ENCODE results near the gene TBC1D13.

Gene TBC1D13

GRCh38 chr9:128820665-128821583 lies 33.9 kb downstream of the TBC1D13 start:
- no peak for DNase-seq (ENCODE audit: low read depth)
- TF ChIP-seq CTCF (IDR thresholded peaks at IDR 0.05; ENCODE audit: insufficient read depth, low read depth, low read length, missing control alignments), result no peak
- no peak overlapping the region for H3K4me3 ChIP-seq (ENCODE audit: low read length)

- no peak for TF ChIP-seq CTCF (IDR thresholded peaks at IDR 0.05; ENCODE audit: insufficient read depth, low read depth, low read length, missing control alignments)
- H3K4me3 ChIP-seq (ENCODE audit: low read length), result no peak overlapping the region
- DNase-seq (ENCODE audit: low read depth), result no peak
Observed at GRCh38 chr9:128821584-128822406, 34.7 kb downstream of the TBC1D13 start.

GRCh38 chr9:128822407-128823042 lies 35.5 kb downstream of the TBC1D13 start:
- no peak overlapping the region for H3K4me3 ChIP-seq (ENCODE audit: low read length)
- no peak for DNase-seq (ENCODE audit: low read depth)
- no peak for TF ChIP-seq CTCF (IDR thresholded peaks at IDR 0.05; ENCODE audit: insufficient read depth, low read depth, low read length, missing control alignments)

- no peak overlapping the region for H3K4me3 ChIP-seq (ENCODE audit: low read length)
- no peak for DNase-seq (ENCODE audit: low read depth)
- TF ChIP-seq CTCF (IDR thresholded peaks at IDR 0.05; ENCODE audit: insufficient read depth, low read depth, low read length, missing control alignments), result no peak
Observed at GRCh38 chr9:128823362-128823902, 36.4 kb downstream of the TBC1D13 start.

GRCh38 chr9:128823903-128824406 lies 36.9 kb downstream of the TBC1D13 start:
- H3K4me3 ChIP-seq (ENCODE audit: low read length), result no peak overlapping the region
- DNase-seq (ENCODE audit: low read depth), result no peak
- TF ChIP-seq CTCF (IDR thresholded peaks at IDR 0.05; ENCODE audit: insufficient read depth, low read depth, low read length, missing control alignments), result no peak

GRCh38 chr9:128824911-128825310 lies 37.9 kb downstream of the TBC1D13 start:
- no peak for DNase-seq (ENCODE audit: low read depth)
- no peak overlapping the region for H3K4me3 ChIP-seq (ENCODE audit: low read length)
- no peak for TF ChIP-seq CTCF (IDR thresholded peaks at IDR 0.05; ENCODE audit: insufficient read depth, low read depth, low read length, missing control alignments)

Measured in epithelial cell of esophagus (primary cell).